HCT116 (cell line): ENCODE results near the gene KCNC3. TPM values are rescaled to one million over a fixed set of nuclear protein-coding genes. Genes with fewer than 3 reads are reported as not detected.

Source experiments
- ATAC-seq: fragments of 200-7000 bp; cut with Tn5 transposase; 2 replicates; pipeline ENCODE4 v1.9.1; 2020; ENCODE audit warnings: mild to moderate bottlenecking, moderate library complexity
- BruUV-seq: library from RNA; stranded (reverse); fragments of 400-500 nt; replicated peaks from 2 replicates; lab custom pipeline; 2021; lab: Mats Ljungman, UMichigan
- CTCF ChIA-PET: fragments of 300-600 bp; sonication (Branson Sonifier 250); formaldehyde crosslinking; loops from one replicate; lab custom pipeline; 2021; ENCODE audit warnings: antibody characterized with exemption; lab: Charles Lee
- POLR2A ChIA-PET: fragments of 300-600, 350-600 bp; sonication (Branson Sonifier 250); formaldehyde crosslinking; loops from one replicate; lab custom pipeline; 2021; ENCODE audit warnings: antibody characterized with exemption; lab: Charles Lee
- RAD21 ChIA-PET, 2 experiments: fragments of 300-600 bp; sonication (Branson Sonifier 250); formaldehyde crosslinking; loops; one replicate each; lab custom pipeline; 2023; ENCODE audit warnings: low total read pairs in 2 of 2; ENCODE audit not compliant: uncharacterized antibody in 2 of 2, unreplicated experiment in 2 of 2, low non-redundant PET in 1 of 2; lab: Charles Lee
- DNase-seq: peaks from one replicate; pipeline ENCODE4 v3.0.0-alpha.2; 2010; ENCODE audit warnings: low read depth, low spot score
- H2AFZ ChIP-seq: fragments of 200-600 bp; shearing (Covaris generic), sonication (generic); 2 replicates; pipeline ENCODE4 v1.6.1; 2017; ENCODE audit warnings: low read depth, mixed run types, mixed read lengths, antibody characterized with exemption, low read length; ENCODE audit not compliant: poor library complexity, severe bottlenecking
- H3K27ac ChIP-seq: 2 replicates; pipeline ENCODE4 v1.5.1; 2012; ENCODE audit warnings: low read depth, low read length
- H3K27me3 ChIP-seq: fragments of 200-600 bp; sonication (generic); 2 replicates; pipeline ENCODE4 v1.6.1; 2016; ENCODE audit warnings: mixed run types, low read length, mixed read lengths; ENCODE audit not compliant: insufficient read depth
- H3K36me3 ChIP-seq, 2 experiments: fragments of 200-500 bp in 1 of 2; fragments of 200-600 bp in 1 of 2; sonication (Bioruptor generic) in 1 of 2; sonication (generic) in 1 of 2; 2 replicates each; pipeline versions ENCODE4 v1.5.1 to v1.6.1; 2014 to 2016; ENCODE audit warnings: low read length in 2 of 2, inconsistent platforms in 1 of 2, mixed read lengths in 1 of 2, mixed run types in 1 of 2; ENCODE audit not compliant: insufficient read depth in 2 of 2, control insufficient read depth in 1 of 2
- H3K4me1 ChIP-seq, 2 experiments: fragments of 200-600 bp in 1 of 2; sonication (generic) in 1 of 2; 2 replicates each; pipeline versions ENCODE4 v1.5.1 to v1.6.1; 2012 to 2017; ENCODE audit warnings: low read length in 2 of 2, inconsistent platforms in 1 of 2, mild to moderate bottlenecking in 1 of 2, mixed read lengths in 1 of 2, mixed run types in 1 of 2, moderate library complexity in 1 of 2; ENCODE audit not compliant: insufficient read depth in 2 of 2, control insufficient read depth in 1 of 2
- H3K4me2 ChIP-seq: fragments of 200-600 bp; sonication (generic); 2 replicates; pipeline ENCODE4 v1.6.1; 2017; ENCODE audit warnings: mixed run types, low read length, mixed read lengths
- H3K4me3 ChIP-seq, 2 experiments: fragments of 200-600 bp in 1 of 2; sonication (generic) in 1 of 2; replicated peaks in 1 of 2; 2 replicates each; pipeline ENCODE4 v1.5.1; 2011 to 2016; ENCODE audit warnings: low read length in 2 of 2, control low read depth in 1 of 2, low read depth in 1 of 2, mild to moderate bottlenecking in 1 of 2, mixed read lengths in 1 of 2, mixed run types in 1 of 2
- H3K79me2 ChIP-seq: fragments of 200-600 bp; sonication (generic); 2 replicates; pipeline ENCODE4 v1.6.1; 2017; ENCODE audit warnings: mild to moderate bottlenecking, mixed run types, low read length, moderate library complexity, mixed read lengths; ENCODE audit not compliant: insufficient read depth
- H3K9ac ChIP-seq: fragments of 200-600 bp; sonication (generic); 2 replicates; pipeline ENCODE4 v1.6.1; 2016; ENCODE audit warnings: low read length, mixed read lengths
- H3K9me2 ChIP-seq: fragments of 200-600 bp; sonication (generic), shearing (Covaris generic); 2 replicates; pipeline ENCODE4 v1.6.1; 2017; ENCODE audit warnings: mixed run types, mild to moderate bottlenecking, moderate library complexity; ENCODE audit not compliant: insufficient read depth
- H3K9me3 ChIP-seq, 2 experiments: fragments of 200-500 bp in 1 of 2; fragments of 200-600 bp in 1 of 2; sonication (Bioruptor generic) in 1 of 2; sonication (generic) in 1 of 2; 2 replicates each; pipeline ENCODE4 v1.6.1; 2014 to 2017; ENCODE audit warnings: low read length in 2 of 2, mixed read lengths in 2 of 2, inconsistent platforms in 1 of 2, low read depth in 1 of 2, mild to moderate bottlenecking in 1 of 2, mixed run types in 1 of 2, moderate library complexity in 1 of 2; ENCODE audit not compliant: control insufficient read depth in 1 of 2, insufficient read depth in 1 of 2
- H4K20me1 ChIP-seq: fragments of 200-600 bp; sonication (generic), shearing (Covaris generic); 2 replicates; pipeline ENCODE4 v1.6.1; 2017; ENCODE audit warnings: mixed run types, mild to moderate bottlenecking, moderate library complexity; ENCODE audit not compliant: insufficient read depth
- CBX3 ChIP-seq: IDR thresholded peaks from 2 replicates; pipeline ENCODE4 v1.6.1; 2012; ENCODE audit warnings: low read depth
- CEBPB ChIP-seq: IDR thresholded peaks from 2 replicates; pipeline ENCODE4 v1.6.1; 2012; ENCODE audit warnings: low read depth
- CTCF ChIP-seq, 3 experiments: fragments of 200-600 bp in 1 of 3; sonication (generic) in 1 of 3; IDR thresholded peaks in 2 of 3; conservative IDR thresholded peaks in 1 of 3; 2 replicates each; pipeline ENCODE4 v1.5.1; 2012 to 2017; ENCODE audit warnings: low read depth in 2 of 3, low read length in 2 of 3, antibody characterized with exemption in 1 of 3, borderline replicate concordance in 1 of 3, control low read depth in 1 of 3, mild to moderate bottlenecking in 1 of 3, mixed read lengths in 1 of 3, mixed run types in 1 of 3, moderate library complexity in 1 of 3; ENCODE audit not compliant: insufficient read depth in 1 of 3
- ELF1 ChIP-seq: IDR thresholded peaks from 2 replicates; pipeline ENCODE4 v1.6.1; 2012; ENCODE audit warnings: low read depth, borderline replicate concordance
- EZH2phosphoT487 ChIP-seq: fragments of 200-600 bp; IDR thresholded peaks from 2 replicates; pipeline ENCODE4 v1.6.1; 2018; ENCODE audit warnings: antibody characterized with exemption, borderline replicate concordance
- FOSL1 ChIP-seq: IDR thresholded peaks from 2 replicates; pipeline ENCODE4 v1.6.1; 2012; ENCODE audit warnings: low read depth
- JUND ChIP-seq: IDR thresholded peaks from 2 replicates; pipeline ENCODE4 v1.6.1; 2012
- POLR2A ChIP-seq: IDR thresholded peaks from 2 replicates; pipeline ENCODE4 v1.7.0; 2011; ENCODE audit warnings: borderline replicate concordance; ENCODE audit not compliant: insufficient read depth, insufficient read length; ENCODE audit errors: extremely low read depth
- POLR2AphosphoS5 ChIP-seq: IDR thresholded peaks from 2 replicates; pipeline ENCODE4 v1.6.1; 2011; ENCODE audit warnings: mild to moderate bottlenecking, low read depth, low read length, moderate library complexity
- RAD21 ChIP-seq: IDR thresholded peaks from 2 replicates; pipeline ENCODE4 v1.6.1; 2012; ENCODE audit warnings: low read depth, mild to moderate bottlenecking
- SP1 ChIP-seq: IDR thresholded peaks from 2 replicates; pipeline ENCODE4 v1.6.1; 2012; ENCODE audit warnings: low read depth
- YY1 ChIP-seq: IDR thresholded peaks from 2 replicates; pipeline ENCODE4 v1.6.1; 2011; ENCODE audit warnings: low read length, low read depth, moderate library complexity, mild to moderate bottlenecking; ENCODE audit not compliant: insufficient replicate concordance; ENCODE audit errors: extremely low read depth
- ZBTB33 ChIP-seq: IDR thresholded peaks from 2 replicates; pipeline ENCODE4 v1.6.1; 2011; ENCODE audit warnings: mild to moderate bottlenecking, low read length, moderate library complexity; ENCODE audit not compliant: insufficient replicate concordance; ENCODE audit errors: extremely low read depth
- intact Hi-C: fragments of 100-400 bp; cut with micrococcal nuclease; formaldehyde crosslinking; loops from 2 replicates; pipeline ENCODE4 v1.10.0; 2022
- total RNA-seq: library from RNA; stranded (reverse); gene quantifications from one replicate; pipeline ENCODE4 v1.2.1, GENCODE V29; 2021; ENCODE audit not compliant: unreplicated experiment

The KCNC3 gene
- total RNA-seq, 1 experiment from 2014 or later: 6.9 TPM

- DNase-seq (no peak), ATAC-seq (no peak)
- H3K79me2 ChIP-seq: no peaks in the 10 kb centered on the region
- H2AFZ ChIP-seq: no peak within 1 kb of the TSS
- H3K9me2 ChIP-seq: no peaks in the 10 kb centered on the region
- ChIA-PET CTCF (interaction anchor here (1.0 to 1.2 kb wide), 2 partner anchors 8 to 339 kb away, joined by 3 to 4 read pairs; no protein-coding TSS in a partner anchor), RAD21 (no interaction called here), POLR2A (no interaction called here)
- TF ChIP-seq JUND (no peak), SP1 (no peak), YY1 (no peak), RAD21 (no peak), CEBPB (no peak), FOSL1 (no peak)
- H3K27ac ChIP-seq: no peak within 1 kb of the TSS
- H3K27me3 ChIP-seq: no peaks in the 10 kb centered on the region
- no peak within 1 kb of the TSS for H3K4me3 ChIP-seq
- no TSS peak for BruUV-seq
- intact Hi-C loops: loop anchor here (5.0 to 10.0 kb wide), 3 partner anchors 292 to 729 kb away; no protein-coding TSS in a partner anchor
- H3K4me1 ChIP-seq: peaks cover 3 to 20% of the 10 kb centered on the region in 2 experiments; a peak in 3 of 4 replicates
- H3K4me2 ChIP-seq: no peak within 1 kb of the TSS
- H3K9me3 ChIP-seq: no peaks in the 10 kb centered on the region
- no peak within 1 kb of the TSS for H3K9ac ChIP-seq
- no peaks in the 10 kb centered on the region for H4K20me1 ChIP-seq
- no peaks in the 10 kb centered on the region for H3K36me3 ChIP-seq
These were observed 36.5 kb upstream of the KCNC3 start, which contains the start of gene NAPSA for GRCh38 chr19:50365434-50366306. TSS of gene NAPSA (minus strand) at chr19:50365639. CDS start at chr19:50365621, 18 bp downstream.

GRCh38 chr19:50362656-50363424 is 33.7 kb upstream of the KCNC3 start:
- Histone ChIP-seq H3K4me1 (peaks cover 0 to 4% of the 10 kb centered on the region in 2 experiments; a peak in 1 of 4 replicates), H3K79me2 (no peaks in the 10 kb centered on the region), H3K4me2 (no peak overlapping the region), H3K36me3 (no peaks in the 10 kb centered on the region), H2AFZ (no peak overlapping the region), H3K4me3 (no peak overlapping the region), H3K9ac (no peak overlapping the region), H3K27me3 (no peaks in the 10 kb centered on the region), H3K27ac (no peak overlapping the region), H3K9me2 (no peaks in the 10 kb centered on the region), H4K20me1 (no peaks in the 10 kb centered on the region), H3K9me3 (no peaks in the 10 kb centered on the region)
- intact Hi-C loops: loop anchor here (10.0 kb wide), 2 partner anchors 342 to 732 kb away; no protein-coding TSS in a partner anchor
- POLR2A ChIA-PET: no interaction called here
- DNase-seq: no peak
- RAD21 ChIA-PET: no interaction called here
- ATAC-seq: no peak
- no TSS peak for BruUV-seq
- CTCF ChIA-PET: no interaction called here
- TF ChIP-seq ZBTB33: no peak
- TF ChIP-seq CBX3: no peak
- no peak for TF ChIP-seq POLR2A
- no peak for TF ChIP-seq CTCF (IDR thresholded peaks at IDR 0.05 in 2 of 3, conservative IDR thresholded peaks at IDR 0.05 in 1 of 3; ENCODE audit: borderline replicate concordance in 1 of 3, insufficient read depth in 1 of 3, low read depth in 2 of 3, low read length in 2 of 3)
- TF ChIP-seq ELF1: no peak
- no peak for TF ChIP-seq EZH2phosphoT487
- TF ChIP-seq RAD21: no peak
- TF ChIP-seq POLR2AphosphoS5: no peak
- no peak for TF ChIP-seq CEBPB
